Neutrophil (primary cell): ENCODE results near the gene ARNT2.

Experiments used
- H3K27ac ChIP-seq: fragments of 200-600 bp; sonication (generic); 2 replicates; pipeline ENCODE4 v1.5.1; 2016; ENCODE audit warnings: mild to moderate bottlenecking, moderate library complexity
- H3K27me3 ChIP-seq: fragments of 200-600 bp; sonication (generic); 2 replicates; pipeline ENCODE4 v1.6.0; 2016; ENCODE audit warnings: mild to moderate bottlenecking
- H3K36me3 ChIP-seq: fragments of 200-600 bp; sonication (generic); 2 replicates; pipeline ENCODE4 v1.5.1; 2017
- H3K4me1 ChIP-seq, 2 experiments: fragments of 200-600 bp in 1 of 2; sonication (generic) in 1 of 2; 1 replicate in 1 of 2; 2 replicates in 1 of 2; pipeline versions ENCODE4 v1.5.1 to v1.6.1; 2013 to 2016; ENCODE audit warnings: low read depth in 1 of 2, low read length in 1 of 2, mild to moderate bottlenecking in 1 of 2, moderate library complexity in 1 of 2; ENCODE audit not compliant: control insufficient read depth in 1 of 2, insufficient read depth in 1 of 2
- H3K4me3 ChIP-seq, 2 experiments: fragments of 200-600 bp in 1 of 2; sonication (generic) in 1 of 2; 1 replicate in 1 of 2; 2 replicates in 1 of 2; pipeline ENCODE4 v1.5.1; 2013 to 2016; ENCODE audit warnings: low read depth in 1 of 2, low read length in 1 of 2, mild to moderate bottlenecking in 1 of 2, moderate library complexity in 1 of 2
- H3K9me3 ChIP-seq: fragments of 200-600 bp; sonication (generic); 2 replicates; pipeline ENCODE4 v1.5.1; 2016
- CTCF ChIP-seq: fragments of 200-600 bp; sonication (generic); IDR thresholded peaks from 2 replicates; pipeline ENCODE4 v1.5.1; 2016; ENCODE audit warnings: antibody characterized with exemption

The ARNT2 gene

DNA sequence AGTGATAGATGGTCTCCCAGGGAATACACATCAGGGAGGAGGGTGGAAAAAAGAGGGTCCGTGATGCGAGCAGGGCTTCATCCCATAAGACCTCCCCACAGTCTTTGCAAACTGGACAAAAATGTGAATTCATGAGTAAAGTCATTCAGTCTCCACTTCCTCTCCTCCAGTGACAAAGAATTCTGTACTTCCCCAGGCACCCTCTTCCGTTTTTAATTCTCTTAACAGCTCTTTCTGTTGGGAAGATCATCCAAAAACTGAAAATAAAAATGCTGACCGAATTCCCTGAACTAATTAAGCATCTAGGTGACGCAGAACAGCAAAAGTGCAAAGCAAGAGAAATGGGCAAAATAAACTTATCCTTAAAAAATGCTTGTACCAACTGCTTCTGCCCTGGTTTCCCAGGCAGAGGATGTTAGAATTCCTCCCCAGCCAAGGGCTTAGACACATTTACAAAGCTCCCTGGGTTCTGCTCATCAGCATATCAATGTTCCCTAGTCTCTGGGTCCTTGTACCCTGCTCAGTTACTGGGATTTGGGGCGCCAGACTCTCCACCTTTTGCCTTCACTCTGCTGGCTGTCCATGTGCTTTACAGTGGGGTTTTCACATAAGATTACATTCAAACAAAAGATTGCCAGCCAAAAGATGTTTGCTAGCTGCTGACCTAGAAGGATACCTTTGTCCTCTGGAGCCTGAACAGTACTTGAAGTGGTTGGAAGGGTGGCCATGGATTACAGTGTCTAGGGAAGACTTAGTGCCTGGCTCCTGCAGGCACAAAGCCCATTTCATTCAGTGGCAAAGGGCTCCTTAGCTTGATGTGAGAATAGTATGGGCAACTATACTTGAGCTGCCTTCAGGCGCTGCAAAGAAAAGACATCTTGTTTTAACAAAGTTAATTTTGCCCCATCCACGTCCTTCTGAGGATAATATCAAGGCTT, 69.4 kb downstream of the ARNT2 start:
- TF ChIP-seq CTCF, result no peak
- H3K27ac ChIP-seq, result no peak overlapping the region
- H3K4me3 ChIP-seq, result no peak overlapping the region
- H3K27me3 ChIP-seq, result no peaks in the 10 kb centered on the region
- H3K36me3 ChIP-seq, result no peaks in the 10 kb centered on the region
- no peaks in the 10 kb centered on the region for H3K9me3 ChIP-seq
- no peaks in the 10 kb centered on the region for H3K4me1 ChIP-seq

- Histone ChIP-seq H3K4me3 (no peak overlapping the region), H3K27me3 (no peaks in the 10 kb centered on the region), H3K36me3 (no peaks in the 10 kb centered on the region), H3K4me1 (no peaks in the 10 kb centered on the region), H3K9me3 (no peaks in the 10 kb centered on the region), H3K27ac (no peak overlapping the region)
- no peak for TF ChIP-seq CTCF
Measured at GRCh38 chr15:80474224-80475215, 70.3 kb downstream of the ARNT2 start.

DNA sequence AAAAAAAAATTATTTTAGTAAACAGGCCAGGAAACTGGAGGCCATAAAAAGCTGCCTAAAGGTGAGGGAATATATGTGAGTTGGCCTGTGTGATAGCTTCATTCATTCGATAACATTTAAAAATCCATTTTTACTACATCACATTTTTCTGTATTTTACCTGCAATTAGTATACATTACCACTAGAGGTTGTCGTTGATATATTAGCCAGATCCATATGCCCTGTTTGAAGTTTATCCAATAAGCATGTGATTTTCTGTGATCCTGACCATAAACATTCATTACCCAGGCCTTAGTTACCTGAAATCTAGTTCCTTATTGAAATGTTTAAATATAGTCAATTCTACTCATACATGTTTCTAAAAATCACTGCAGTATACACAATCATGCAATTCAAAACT, 71.4 kb downstream of the ARNT2 start:
- Histone ChIP-seq H3K4me1 (no peaks in the 10 kb centered on the region), H3K27me3 (no peaks in the 10 kb centered on the region), H3K9me3 (no peaks in the 10 kb centered on the region), H3K27ac (no peak overlapping the region), H3K36me3 (no peaks in the 10 kb centered on the region), H3K4me3 (no peak overlapping the region)
- no peak for TF ChIP-seq CTCF

GRCh38 chr15:80476036-80476435, 71.9 kb downstream of the ARNT2 start:
- Histone ChIP-seq H3K27me3 (no peaks in the 10 kb centered on the region), H3K9me3 (no peaks in the 10 kb centered on the region), H3K4me1 (no peaks in the 10 kb centered on the region), H3K36me3 (no peaks in the 10 kb centered on the region), H3K27ac (no peak overlapping the region), H3K4me3 (no peak overlapping the region)
- TF ChIP-seq CTCF, result no peak

DNA sequence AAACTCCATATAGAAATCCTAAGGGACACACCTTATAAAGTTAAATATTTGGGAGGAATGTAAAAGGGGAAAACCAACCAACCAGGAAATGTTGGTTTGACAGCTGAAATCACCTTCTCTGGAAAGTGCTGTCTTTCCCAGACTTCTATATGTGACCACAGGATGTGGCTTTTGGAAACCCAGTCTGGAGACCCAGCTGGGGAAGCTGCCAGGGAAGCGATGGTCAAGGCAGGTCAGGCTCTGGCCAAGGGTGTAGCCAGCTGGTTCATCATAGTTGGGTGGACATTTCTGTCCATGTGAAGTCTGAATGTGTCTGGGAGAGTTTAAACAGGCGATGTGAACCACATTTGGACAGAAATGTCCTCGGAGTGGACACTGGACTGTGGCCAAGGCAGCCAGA, 73.9 kb downstream of the ARNT2 start:
- Histone ChIP-seq H3K27ac (no peak overlapping the region), H3K4me3 (no peak overlapping the region), H3K36me3 (no peaks in the 10 kb centered on the region), H3K27me3 (no peaks in the 10 kb centered on the region), H3K9me3 (no peaks in the 10 kb centered on the region), H3K4me1 (no peaks in the 10 kb centered on the region)
- no peak for TF ChIP-seq CTCF
